H9 (cell line): ENCODE measurements around the gene TIMM8B. TPM values are rescaled to one million over a fixed set of nuclear protein-coding genes. Genes with fewer than 3 reads are reported as not detected.

Experiments
- DNase-seq: peaks from one replicate; pipeline ENCODE4 v3.0.0-alpha.2; 2017
- H2AFZ ChIP-seq: one replicate; pipeline ENCODE4 v1.6.1; 2013; ENCODE audit warnings: mild to moderate bottlenecking, low read length, control low read depth, moderate library complexity
- H2AK5ac ChIP-seq: 2 replicates; pipeline ENCODE4 v1.6.1; 2013; ENCODE audit warnings: low read length, control low read depth, mixed read lengths; ENCODE audit not compliant: insufficient read length
- H2BK120ac ChIP-seq: one replicate; pipeline ENCODE4 v1.6.1; 2013; ENCODE audit warnings: low read depth, mild to moderate bottlenecking, low read length, control low read depth, inconsistent platforms; ENCODE audit not compliant: poor library complexity, severe bottlenecking
- H2BK12ac ChIP-seq: 2 replicates; pipeline ENCODE4 v1.6.1; 2013; ENCODE audit warnings: low read length, control low read depth, mixed read lengths, low read depth; ENCODE audit not compliant: insufficient read length
- H2BK15ac ChIP-seq: 2 replicates; pipeline ENCODE4 v1.6.1; 2013; ENCODE audit warnings: low read depth, low read length, control low read depth
- H2BK20ac ChIP-seq: one replicate; pipeline ENCODE4 v1.6.1; 2013; ENCODE audit warnings: low read depth, mild to moderate bottlenecking, low read length, control low read depth, inconsistent platforms; ENCODE audit not compliant: poor library complexity, severe bottlenecking
- H2BK5ac ChIP-seq: 2 replicates; pipeline ENCODE4 v1.6.1; 2013; ENCODE audit warnings: low read length, control low read depth, mixed read lengths; ENCODE audit not compliant: insufficient read length
- H3K14ac ChIP-seq: 2 replicates; pipeline ENCODE4 v1.6.1; 2013; ENCODE audit warnings: low read length, control low read depth; ENCODE audit not compliant: insufficient read depth
- H3K18ac ChIP-seq: 2 replicates; pipeline ENCODE4 v1.6.1; 2013; ENCODE audit warnings: low read depth, mild to moderate bottlenecking, mixed read lengths, low read length, control low read depth; ENCODE audit not compliant: insufficient read length
- H3K23ac ChIP-seq: 2 replicates; pipeline ENCODE4 v1.6.1; 2013; ENCODE audit warnings: low read length, control low read depth, mixed read lengths, low read depth; ENCODE audit not compliant: insufficient read length
- H3K23me2 ChIP-seq: 2 replicates; pipeline ENCODE4 v1.6.1; 2013; ENCODE audit warnings: low read depth, mild to moderate bottlenecking, mixed read lengths, low read length, control low read depth; ENCODE audit not compliant: insufficient read length, poor library complexity, severe bottlenecking
- H3K27ac ChIP-seq: 2 replicates; pipeline ENCODE4 v1.5.1; 2013; ENCODE audit warnings: low read length, control low read depth, mixed read lengths, low read depth; ENCODE audit not compliant: insufficient read length
- H3K27me3 ChIP-seq: 2 replicates; pipeline ENCODE4 v1.6.1; 2013; ENCODE audit warnings: low read length, control low read depth, inconsistent platforms; ENCODE audit not compliant: insufficient read depth
- H3K4ac ChIP-seq: 2 replicates; pipeline ENCODE4 v1.6.1; 2013; ENCODE audit warnings: low read depth, mild to moderate bottlenecking, control low read depth, inconsistent platforms, low read length, moderate library complexity
- H3K4me1 ChIP-seq: 2 replicates; pipeline ENCODE4 v1.6.1; 2013; ENCODE audit warnings: low read length, control low read depth, inconsistent platforms; ENCODE audit not compliant: insufficient read depth
- H3K4me2 ChIP-seq: 2 replicates; pipeline ENCODE4 v1.6.1; 2013; ENCODE audit warnings: low read length, control low read depth, mixed read lengths; ENCODE audit not compliant: insufficient read length, insufficient read depth
- H3K56ac ChIP-seq: 2 replicates; pipeline ENCODE4 v1.6.1; 2013; ENCODE audit warnings: low read depth, mild to moderate bottlenecking, mixed read lengths, low read length, control low read depth; ENCODE audit not compliant: insufficient read length
- H3K79me1 ChIP-seq: 2 replicates; pipeline ENCODE4 v1.6.1; 2013; ENCODE audit warnings: low read depth, mild to moderate bottlenecking, moderate library complexity, low read length, control low read depth, inconsistent platforms; ENCODE audit not compliant: insufficient read depth, poor library complexity, severe bottlenecking
- H3K79me2 ChIP-seq: 2 replicates; pipeline ENCODE4 v1.6.1; 2013; ENCODE audit warnings: low read length, control low read depth, inconsistent platforms; ENCODE audit not compliant: insufficient read depth
- H3K9ac ChIP-seq: 2 replicates; pipeline ENCODE4 v1.6.1; 2013; ENCODE audit warnings: low read length, control low read depth, mixed read lengths; ENCODE audit not compliant: insufficient read length; ENCODE audit errors: extremely low read depth
- H3K9me3 ChIP-seq: one replicate; pipeline ENCODE4 v1.6.1; 2013; ENCODE audit warnings: low read depth, low read length, inconsistent platforms; ENCODE audit not compliant: control insufficient read depth
- H3T11ph ChIP-seq: one replicate; pipeline ENCODE4 v1.6.1; 2013; ENCODE audit warnings: mild to moderate bottlenecking, low read length, control low read depth, inconsistent platforms
- H4K20me1 ChIP-seq: one replicate; pipeline ENCODE4 v1.6.1; 2013; ENCODE audit not compliant: control insufficient read depth, insufficient read length, insufficient read depth
- H4K5ac ChIP-seq: 2 replicates; pipeline ENCODE4 v1.6.1; 2013; ENCODE audit warnings: low read depth, mild to moderate bottlenecking, mixed read lengths, low read length, control low read depth; ENCODE audit not compliant: insufficient read length
- H4K8ac ChIP-seq: replicated peaks from 2 replicates; pipeline ENCODE4 v1.6.1; 2013; ENCODE audit warnings: low read length, control low read depth, mixed read lengths, low read depth; ENCODE audit not compliant: insufficient read length
- H4K91ac ChIP-seq: 2 replicates; pipeline ENCODE4 v1.6.1; 2013; ENCODE audit warnings: low read depth, mild to moderate bottlenecking, moderate library complexity, mixed read lengths, low read length, control low read depth; ENCODE audit not compliant: insufficient read length
- H3K27ac Mint-ChIP-seq, 3 experiments: 2 replicates in 2 of 3; 3 replicates in 1 of 3; pipeline ENCODE4 v1.8.0; 2020 to 2021; ENCODE audit warnings: mixed read lengths in 3 of 3, mild to moderate bottlenecking in 1 of 3, moderate library complexity in 1 of 3
- H3K27me3 Mint-ChIP-seq: 2 replicates; pipeline ENCODE4 v1.8.0; 2021; ENCODE audit warnings: low read depth, mild to moderate bottlenecking, moderate library complexity, mixed read lengths
- H3K36me3 Mint-ChIP-seq, 3 experiments: 2 replicates in 2 of 3; 3 replicates in 1 of 3; pipeline ENCODE4 v1.8.0; 2020 to 2021; ENCODE audit warnings: low read depth in 3 of 3, mixed read lengths in 3 of 3; ENCODE audit not compliant: insufficient read depth in 1 of 3
- H3K4me1 Mint-ChIP-seq, 2 experiments: 2 replicates each; pipeline ENCODE4 v1.8.0; 2020; ENCODE audit warnings: mixed read lengths in 2 of 2
- H3K4me3 Mint-ChIP-seq, 2 experiments: 2 replicates in 1 of 2; 3 replicates in 1 of 2; pipeline ENCODE4 v1.8.0; 2020 to 2021; ENCODE audit warnings: mild to moderate bottlenecking in 2 of 2, mixed read lengths in 2 of 2, moderate library complexity in 1 of 2
- H3K9me3 Mint-ChIP-seq, 2 experiments: 2 replicates in 1 of 2; 3 replicates in 1 of 2; pipeline ENCODE4 v1.8.0; 2020; ENCODE audit warnings: mild to moderate bottlenecking in 2 of 2, mixed read lengths in 2 of 2, moderate library complexity in 1 of 2
- CTCF ChIP-seq: fragments of 200-600 bp; sonication (generic); conservative IDR thresholded peaks from 3 replicates; pipeline ENCODE4 v1.8.0; 2021; ENCODE audit warnings: antibody characterized with exemption, mild to moderate bottlenecking
- WGBS: extraction: QIAGEN DNeasy Blood & Tissue Kit; methylation state at CpG from one replicate; pipeline ENCODE4 v1.1.7; 2013; ENCODE audit warnings: missing lambda C conversion rate, low lambda C conversion rate, mixed read lengths; ENCODE audit not compliant: insufficient read length; ENCODE audit errors: extremely low coverage; 5-methylcytosine and 5-hydroxymethylcytosine counted together
- total RNA-seq: library from RNA; stranded (reverse); gene quantifications from 2 replicates; pipeline ENCODE4 v1.2.1, GENCODE V29; 2021

Gene TIMM8B
- total RNA-seq, 1 experiment from 2014 or later, result 84.4 TPM

DNA sequence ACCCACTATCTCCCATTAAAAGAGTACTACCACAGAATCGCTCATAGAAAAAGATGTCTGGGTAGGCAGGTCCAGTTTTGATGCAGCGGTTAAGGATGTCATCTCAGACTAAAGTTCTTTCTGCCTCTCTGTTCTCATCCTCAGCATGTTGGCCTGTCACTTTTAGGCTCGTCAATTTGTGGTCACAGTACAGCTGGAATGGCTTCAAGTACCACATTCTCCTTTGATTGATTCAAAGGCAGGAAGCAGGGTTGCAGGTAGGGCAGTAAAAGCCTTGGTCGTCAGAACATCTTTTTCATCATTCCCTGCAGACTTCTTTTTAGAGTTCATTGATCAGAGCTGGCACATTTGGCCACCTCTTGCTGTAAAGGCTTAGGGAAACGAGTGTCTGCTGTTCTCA, 28.8 kb upstream of the TIMM8B start:
- H3K79me2 ChIP-seq, result no peaks in the 10 kb centered on the region
- H4K5ac ChIP-seq, result no peak overlapping the region
- no peak overlapping the region for H4K8ac ChIP-seq
- TF ChIP-seq CTCF, result no peak
- no peak for DNase-seq
- no peak overlapping the region for H2AFZ ChIP-seq
- no peaks in the 10 kb centered on the region for H3K23me2 ChIP-seq
- no peaks in the 10 kb centered on the region for H3K9me3 ChIP-seq
- H2BK5ac ChIP-seq, result no peak overlapping the region
- no peak overlapping the region for H3K27ac Mint-ChIP-seq
- H3T11ph ChIP-seq, result no peak overlapping the region
- no peak overlapping the region for H3K4me3 Mint-ChIP-seq
- H3K4me1 Mint-ChIP-seq, result no peaks in the 10 kb centered on the region
- no peaks in the 10 kb centered on the region for H3K9me3 Mint-ChIP-seq
- H3K14ac ChIP-seq, result no peak overlapping the region
- no peak overlapping the region for H3K56ac ChIP-seq
- no peak overlapping the region for H4K91ac ChIP-seq
- no peaks in the 10 kb centered on the region for H3K27me3 ChIP-seq
- H2BK12ac ChIP-seq, result no peak overlapping the region
- H3K36me3 Mint-ChIP-seq, result no peaks in the 10 kb centered on the region
- no peak overlapping the region for H2BK20ac ChIP-seq
- no peaks in the 10 kb centered on the region for H4K20me1 ChIP-seq
- peaks cover 1% of the 10 kb centered on the region; the same call in 1 of the 2 replicates for H3K27me3 Mint-ChIP-seq
- no CpG with 5 or more reads among the region's 5 CpGs for WGBS
- H3K79me1 ChIP-seq, result no peaks in the 10 kb centered on the region
- no peak overlapping the region for H3K4me2 ChIP-seq
- H3K4me1 ChIP-seq, result no peaks in the 10 kb centered on the region
- no peak overlapping the region for H3K9ac ChIP-seq
- no peak overlapping the region for H2AK5ac ChIP-seq
- no peak overlapping the region for H3K27ac ChIP-seq
- no peak overlapping the region for H3K4ac ChIP-seq
- no peak overlapping the region for H2BK15ac ChIP-seq
- no peak overlapping the region for H3K23ac ChIP-seq
- H2BK120ac ChIP-seq, result no peak overlapping the region
- H3K18ac ChIP-seq, result no peak overlapping the region
